HG02759 (cell line): ENCODE results near the gene CRMP1.

ENCODE experiments used
- ATAC-seq: cut with Tn5 transposase; IDR thresholded peaks from one replicate; pipeline ENCODE4 v1.9.1; 2021; ENCODE audit warnings: mild to moderate bottlenecking, moderate library complexity; ENCODE audit not compliant: unreplicated experiment

Gene CRMP1

GRCh38 chr4:5921101-5921980 is 28.5 kb upstream of the CRMP1 start:
- no peak for ATAC-seq

DNA sequence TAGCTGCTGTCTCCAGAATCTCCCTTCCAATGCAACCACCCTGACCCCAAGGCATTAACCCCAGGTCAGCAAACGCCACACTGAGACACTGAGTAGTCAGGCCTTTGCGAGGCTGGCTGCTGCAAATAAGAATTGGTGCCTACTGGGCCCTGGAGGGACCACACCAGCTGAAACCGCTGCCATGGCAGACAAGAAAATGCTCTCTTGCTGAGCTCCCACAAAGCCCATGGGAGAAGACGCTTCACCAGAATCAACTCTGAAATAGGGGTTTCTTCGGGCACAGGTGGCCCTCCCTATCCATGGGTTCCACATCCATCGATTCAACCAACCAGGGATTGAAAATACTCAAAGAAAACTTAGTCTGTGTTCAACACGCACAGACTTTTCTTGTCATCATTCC is 26.7 kb upstream of the CRMP1 start:
- ATAC-seq = no peak

- ATAC-seq = no peak
These were observed 26.2 kb upstream of the CRMP1 start for GRCh38 chr4:5919044-5919443.

DNA sequence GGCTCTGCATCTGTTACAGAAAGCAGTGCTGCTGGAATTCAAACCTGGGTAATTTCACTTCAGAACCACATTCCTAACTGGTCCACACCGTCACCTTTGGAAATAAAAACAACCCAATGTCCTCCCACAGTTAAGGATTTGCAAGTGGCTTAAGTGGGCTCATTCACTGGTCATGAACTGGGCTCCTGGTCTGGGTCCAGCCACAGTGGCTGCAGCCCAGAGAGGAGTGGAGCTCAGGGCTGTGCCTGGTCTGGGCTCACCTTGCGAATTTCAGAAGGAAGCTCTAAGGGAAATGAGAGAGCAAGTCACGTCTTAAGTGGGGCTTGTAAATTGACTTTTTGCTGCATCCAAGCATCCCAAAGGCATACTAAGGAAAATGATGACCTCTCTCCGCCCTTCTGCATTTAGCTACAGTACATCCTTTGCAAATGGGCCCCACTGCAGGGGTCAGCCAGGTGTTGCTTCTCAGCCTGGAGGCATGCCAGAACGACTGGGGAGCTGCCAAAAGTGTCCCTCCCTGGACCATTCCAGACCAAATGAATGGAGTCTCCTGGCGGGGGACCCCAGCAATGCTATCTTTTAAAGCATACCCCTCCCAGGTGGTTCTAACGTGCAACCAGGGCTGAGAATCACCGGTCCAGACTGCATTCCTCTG is 25.6 kb upstream of the CRMP1 start:
- no peak for ATAC-seq

GRCh38 chr4:5917672-5918071 is 24.8 kb upstream of the CRMP1 start:
- ATAC-seq = no peak

DNA sequence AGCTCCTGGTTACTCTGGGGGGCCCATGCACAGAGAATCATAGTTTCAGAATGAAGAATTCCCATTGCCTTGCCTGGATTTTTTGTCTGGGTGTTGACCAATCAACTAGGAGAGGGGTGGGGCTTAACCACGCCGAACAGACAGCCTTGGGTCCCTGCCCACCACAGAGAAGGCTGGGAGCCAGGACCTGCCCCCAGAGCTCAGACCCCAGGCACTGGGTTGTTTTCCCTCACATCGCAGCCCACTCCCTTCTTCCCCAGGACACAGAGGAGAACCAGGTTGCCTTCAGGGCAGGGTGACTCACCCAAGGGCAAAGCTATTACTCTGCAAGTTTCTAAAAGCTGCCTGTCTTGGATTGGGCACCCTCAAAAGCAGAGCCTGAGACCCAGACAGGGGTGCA is 23.3 kb upstream of the CRMP1 start:
- no peak for ATAC-seq

DNA sequence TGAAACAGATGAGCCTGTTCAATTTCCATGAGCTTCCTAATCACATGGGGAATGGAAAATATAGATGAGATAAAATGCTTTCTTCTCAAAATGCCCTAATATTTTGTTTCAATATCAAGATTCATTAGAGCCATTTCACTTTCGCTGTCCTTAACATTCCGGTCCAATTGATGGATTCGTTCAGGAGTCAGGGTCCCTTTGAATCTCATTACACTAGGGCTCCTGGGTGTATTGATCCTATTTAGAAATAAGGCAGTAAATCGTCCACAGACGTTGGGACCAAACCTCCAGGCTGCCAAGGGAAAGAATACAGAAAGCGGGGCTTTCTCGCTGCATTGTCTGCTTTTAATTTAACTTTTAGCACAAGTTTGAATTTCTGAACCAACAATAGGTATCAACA is 20.6 kb upstream of the CRMP1 start:
- no peak for ATAC-seq

GRCh38 chr4:5912614-5913019 is 19.7 kb upstream of the CRMP1 start:
- no peak for ATAC-seq

DNA sequence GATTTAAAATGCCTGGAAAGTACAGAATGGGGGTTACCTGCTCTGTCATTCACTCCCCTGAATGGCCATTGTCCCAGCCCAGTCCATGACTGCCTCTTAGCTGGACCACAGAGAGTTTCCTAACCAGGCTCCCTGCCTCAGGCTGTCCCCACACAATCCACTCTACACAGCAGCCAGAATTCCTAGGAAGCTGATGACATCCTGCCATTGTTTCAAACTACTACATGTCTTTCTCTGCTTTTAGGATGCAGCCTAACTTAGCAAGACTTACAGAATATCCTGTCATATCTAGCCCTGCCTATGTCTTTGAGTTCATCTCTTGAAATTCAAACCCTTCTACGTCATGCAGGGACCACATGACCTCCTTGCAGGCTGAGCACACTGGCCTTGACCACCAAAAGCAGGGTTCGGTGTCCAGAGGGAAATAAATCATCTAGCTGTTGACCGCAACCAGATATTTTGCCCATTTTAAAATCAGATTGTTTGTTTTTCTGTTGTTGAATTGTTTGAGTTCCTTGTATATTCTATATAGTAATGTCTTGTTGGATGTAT is 16.1 kb upstream of the CRMP1 start:
- ATAC-seq = no peak

GRCh38 chr4:5906191-5906590 is 13.3 kb upstream of the CRMP1 start:
- ATAC-seq = no peak

DNA sequence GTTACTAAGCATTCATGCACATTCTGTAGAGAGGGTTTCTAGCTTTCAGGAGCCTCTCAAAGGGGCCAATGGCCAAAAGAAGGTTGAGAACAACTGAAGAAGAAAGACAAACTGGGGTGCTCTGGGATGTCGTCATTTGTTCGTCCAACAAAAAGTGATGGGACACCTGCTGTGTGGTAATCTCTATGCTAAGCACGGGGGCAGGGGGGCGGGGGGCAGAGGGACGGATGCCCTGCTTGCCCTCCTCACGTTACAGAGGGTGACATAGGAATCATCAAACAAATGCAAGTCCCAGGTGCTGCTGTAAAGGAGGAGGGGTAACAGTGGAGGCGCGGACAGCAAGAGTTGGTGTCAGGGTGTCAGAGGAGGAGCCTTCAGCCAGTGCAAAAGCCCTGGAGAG is 12.8 kb upstream of the CRMP1 start:
- ATAC-seq = no peak

GRCh38 chr4:5900844-5901243 is 8.0 kb upstream of the CRMP1 start:
- no peak for ATAC-seq

- no peak for ATAC-seq
These were observed 7.0 kb upstream of the CRMP1 start for GRCh38 chr4:5899881-5900280.

DNA sequence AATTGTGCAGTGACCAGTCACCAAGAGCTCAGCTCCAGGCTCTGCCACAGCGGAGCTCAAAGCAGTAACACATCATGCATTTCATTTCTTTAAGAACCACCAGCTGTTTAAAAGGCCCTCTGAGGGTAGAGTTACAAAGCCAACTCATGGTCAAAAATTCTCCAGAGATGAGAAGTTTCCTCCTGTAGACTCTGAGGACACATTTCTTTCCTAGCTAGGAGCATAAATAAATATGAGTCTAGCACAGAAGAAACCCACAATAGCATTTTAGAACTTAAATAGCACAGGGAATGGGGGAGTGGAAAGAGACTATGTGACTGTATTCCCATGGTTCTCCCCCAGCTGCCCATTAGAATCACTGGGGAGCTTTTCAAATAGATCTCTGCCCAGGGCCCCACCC is 6.5 kb upstream of the CRMP1 start:
- no peak for ATAC-seq

DNA sequence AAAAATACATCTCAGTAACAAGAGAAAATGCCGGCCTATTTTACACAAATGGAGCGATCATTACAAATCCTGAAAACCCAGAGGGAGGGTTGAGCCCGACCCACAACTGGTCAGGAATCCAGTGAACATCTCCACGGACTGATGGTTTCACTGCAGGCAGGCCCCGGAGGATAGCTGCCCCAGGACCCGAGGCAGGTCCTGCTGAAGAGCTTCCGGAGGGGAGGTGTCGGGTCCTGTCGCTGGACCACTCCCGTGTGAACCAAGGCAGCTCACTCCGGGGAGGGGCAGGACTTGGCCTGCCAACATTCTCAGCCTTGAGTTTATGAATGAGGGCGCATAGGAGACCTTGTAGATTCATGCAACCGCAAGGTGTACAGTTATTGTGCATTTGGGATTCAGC is 4.8 kb upstream of the CRMP1 start:
- no peak for ATAC-seq

GRCh38 chr4:5895287-5895686 is 2.4 kb upstream of the CRMP1 start:
- no peak for ATAC-seq

DNA sequence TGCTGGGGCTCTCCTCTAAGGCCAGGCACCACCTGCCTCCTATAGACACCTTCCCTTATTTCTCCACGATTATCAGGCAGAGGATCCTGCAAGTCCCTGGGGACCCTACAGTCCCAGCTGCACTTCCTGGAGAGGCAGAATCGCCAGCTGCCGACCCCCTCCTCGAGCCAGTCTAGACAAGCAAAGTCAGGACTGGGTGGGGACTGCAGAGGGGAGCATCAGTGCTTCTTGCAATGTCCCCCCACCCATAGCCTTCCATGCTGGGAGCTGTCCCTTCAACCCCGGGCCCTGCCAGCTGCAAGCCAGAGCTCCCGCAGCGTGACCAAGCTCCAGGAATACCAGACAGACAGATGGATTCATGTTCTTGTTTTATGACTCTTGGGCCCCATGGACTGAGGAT is 1.4 kb upstream of the CRMP1 start:
- no peak for ATAC-seq

DNA sequence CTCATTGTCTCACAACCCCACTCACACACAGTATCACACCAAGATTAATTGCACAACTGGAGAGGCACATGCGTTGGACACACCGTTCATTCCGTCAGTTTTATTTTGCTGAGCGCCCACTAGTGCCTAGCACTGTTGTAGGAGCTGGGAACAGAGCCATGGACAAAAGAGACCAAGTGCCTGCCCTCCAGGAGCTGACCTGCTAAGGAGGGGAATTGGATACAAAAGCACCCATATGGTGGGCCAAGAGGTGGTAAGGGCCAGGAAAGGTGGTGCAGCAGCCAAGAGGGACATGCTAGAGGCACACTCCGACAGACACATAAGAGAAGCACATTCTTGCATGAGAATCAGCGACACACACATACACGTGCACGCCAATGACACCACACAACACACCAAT is 705 bp upstream of the CRMP1 start:
- no peak for ATAC-seq

- no peak for ATAC-seq
These were observed 423 bp downstream of the CRMP1 start for GRCh38 chr4:5892323-5893003.

DNA sequence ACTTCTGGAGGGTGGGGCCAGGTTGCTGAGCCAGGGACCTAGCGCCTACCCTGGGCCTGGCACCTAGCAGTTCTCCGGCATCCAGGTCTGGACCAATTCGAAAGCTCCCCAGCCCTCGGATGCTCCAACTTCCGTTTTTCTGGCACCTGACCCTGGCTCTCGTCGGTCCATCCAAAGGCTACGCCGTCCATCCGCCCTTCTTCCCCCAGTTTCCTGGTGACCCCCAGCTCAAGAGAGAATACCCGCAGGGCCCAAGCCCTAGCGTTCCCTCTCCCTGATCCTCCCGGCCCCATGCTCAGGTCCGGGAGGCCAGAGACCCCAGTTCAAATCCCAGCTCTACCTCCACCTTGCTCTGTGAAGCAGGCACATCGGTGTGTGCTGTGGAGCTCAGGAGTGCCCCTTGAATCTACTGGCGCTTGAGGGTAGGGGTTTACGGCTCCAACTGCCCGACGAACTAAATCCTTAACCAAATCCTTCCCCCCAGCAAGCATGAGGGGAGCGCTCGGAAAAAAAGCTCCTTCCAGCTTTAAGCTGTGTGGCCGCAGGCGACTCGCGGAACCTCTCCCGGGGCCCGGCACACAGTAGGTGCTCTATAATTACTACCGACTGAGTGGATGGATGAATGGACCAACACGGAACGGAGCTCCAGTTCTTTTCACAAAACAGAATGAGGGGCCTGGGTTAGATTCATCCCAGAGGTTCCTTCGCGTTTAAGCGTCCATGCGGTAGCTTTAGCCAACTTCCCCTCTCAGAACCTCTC is 1.1 kb downstream of the CRMP1 start:
- no peak for ATAC-seq
